HepG2 (cell line): ENCODE results near the gene EGFL8. TPM values are rescaled to one million over a fixed set of nuclear protein-coding genes. Genes with fewer than 3 reads are reported as not detected.

Experiments
- ARID2 ChIP-seq: sonication (generic); formaldehyde crosslinking; IDR thresholded peaks from 2 replicates; pipeline ENCODE4 v1.8.1; 2022; ENCODE audit warnings: mild to moderate bottlenecking, missing genetic modification reagents, borderline replicate concordance
- CHCHD3 ChIP-seq: sonication (generic); formaldehyde crosslinking; IDR thresholded peaks from 2 replicates; pipeline ENCODE4 v1.8.0; 2022; ENCODE audit warnings: mild to moderate bottlenecking, missing genetic modification reagents, moderate library complexity
- RBM22 ChIP-seq: fragments of 200-400 bp; formaldehyde crosslinking; optimal IDR thresholded peaks from 2 replicates; pipeline ENCODE3; 2017; ENCODE audit warnings: mild to moderate bottlenecking, low read length, moderate library complexity
- SOX6 ChIP-seq, 2 experiments: fragments of 450-650 bp in 1 of 2; sonication (generic) in 1 of 2; formaldehyde crosslinking in 1 of 2; IDR thresholded peaks; 2 replicates each; pipeline versions ENCODE4 v1.4.0 to v1.6.1; 2017 to 2020; ENCODE audit warnings: antibody characterized with exemption in 1 of 2, mild to moderate bottlenecking in 1 of 2, missing genetic modification reagents in 1 of 2
- ZBTB38 ChIP-seq: sonication (generic); formaldehyde crosslinking; IDR thresholded peaks from 2 replicates; pipeline ENCODE4 v1.5.1; 2020; ENCODE audit warnings: mild to moderate bottlenecking, missing genetic modification reagents
- ZNF430 ChIP-seq: sonication (generic); formaldehyde crosslinking; IDR thresholded peaks from 2 replicates; pipeline ENCODE4 v1.9.0; 2021; ENCODE audit warnings: mild to moderate bottlenecking, missing genetic modification reagents
- ZNF883 ChIP-seq: sonication (generic); formaldehyde crosslinking; IDR thresholded peaks from 2 replicates; pipeline ENCODE4 v1.5.1; 2020; ENCODE audit warnings: mild to moderate bottlenecking, missing genetic modification reagents; ENCODE audit errors: not compliant biosample characterization
- ZNF891 ChIP-seq: sonication (generic); formaldehyde crosslinking; IDR thresholded peaks from 2 replicates; pipeline ENCODE4 v1.5.0; 2020; ENCODE audit warnings: mild to moderate bottlenecking, missing genetic modification reagents
- polyA plus RNA-seq, 8 experiments: library from polyadenylated mRNA; depleted of rRNA in 3 of 8; stranded (reverse) in 7 of 8; unstranded in 1 of 8; fragments of >200 nt; fragmentation: Illumina TruSeq in 4 of 8; extraction: Trizol in 4 of 8; gene quantifications; 2 replicates each; pipeline versions ENCODE4 v1.2.1 to v1.2.3, GENCODE V29; 2011 to 2016; ENCODE audit warnings: low read depth in 4 of 8, missing spikeins in 1 of 8, mixed read lengths in 1 of 8; ENCODE audit not compliant: insufficient read depth in 1 of 8
- total RNA-seq, 5 experiments: library from RNA; depleted of rRNA; stranded (reverse); fragments of >200 nt; fragmentation: Illumina TruSeq; extraction: Trizol; gene quantifications; 2 replicates each; pipeline ENCODE4 v1.2.3, GENCODE V29; 2016; ENCODE audit warnings: low read depth in 1 of 5
- TF ChIP-seq, protein P1 (sequence below): sonication (generic); formaldehyde crosslinking; IDR thresholded peaks from 2 replicates; pipeline ENCODE4 v1.8.1; 2023; ENCODE audit warnings: mild to moderate bottlenecking, inconsistent platforms, moderate library complexity, missing genetic modification reagents, borderline replicate concordance
- TF ChIP-seq, protein P2 (sequence below): sonication (generic); formaldehyde crosslinking; conservative IDR thresholded peaks from 2 replicates; pipeline ENCODE4 v1.4.0; 2020; ENCODE audit warnings: missing genetic modification reagents

The EGFL8 gene
- total and polyA plus RNA-seq, 2 of the 13 experiments (the other 11 are each of a cell fraction or from before 2014, with no cell fraction given): 10.0 to 11.5 TPM

DNA sequence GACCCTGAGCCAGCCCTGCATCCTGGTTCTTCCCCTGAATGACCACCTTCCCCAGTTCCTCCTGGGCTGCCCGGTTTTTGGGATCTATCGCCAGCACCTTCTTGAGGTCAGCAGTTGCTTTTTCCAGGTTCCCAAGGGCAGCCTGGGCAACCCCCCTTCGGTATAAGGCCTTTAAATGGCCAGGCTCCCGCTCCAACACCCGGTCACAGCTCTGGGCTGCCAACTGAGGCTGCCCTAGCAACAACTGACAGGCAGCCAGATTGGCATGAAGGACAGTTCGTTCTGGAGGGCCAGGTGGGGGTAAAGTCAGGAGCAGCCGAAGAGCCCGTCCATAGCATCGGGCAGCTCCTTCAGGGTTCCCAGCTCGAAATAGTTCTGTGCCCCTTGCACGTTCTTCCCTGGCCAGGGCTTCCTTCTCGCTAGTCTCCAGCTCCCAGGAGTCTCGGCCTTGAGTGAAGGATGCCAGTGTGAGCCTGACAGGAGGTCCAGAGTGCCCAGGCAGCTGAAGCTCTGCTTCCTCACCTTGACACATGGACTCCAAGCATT lies 35.6 kb upstream of the EGFL8 start (continued):
- TF ChIP-seq SOX6 (IDR thresholded peaks at IDR 0.05): no peak
- TF ChIP-seq SOX6 (CRISPR knock-in tag; IDR thresholded peaks at IDR 0.05): no peak
- TF ChIP-seq RBM22: no peak
- TF ChIP-seq ZNF430 (CRISPR knock-in tag): no peak
- TF ChIP-seq, protein P1, sequence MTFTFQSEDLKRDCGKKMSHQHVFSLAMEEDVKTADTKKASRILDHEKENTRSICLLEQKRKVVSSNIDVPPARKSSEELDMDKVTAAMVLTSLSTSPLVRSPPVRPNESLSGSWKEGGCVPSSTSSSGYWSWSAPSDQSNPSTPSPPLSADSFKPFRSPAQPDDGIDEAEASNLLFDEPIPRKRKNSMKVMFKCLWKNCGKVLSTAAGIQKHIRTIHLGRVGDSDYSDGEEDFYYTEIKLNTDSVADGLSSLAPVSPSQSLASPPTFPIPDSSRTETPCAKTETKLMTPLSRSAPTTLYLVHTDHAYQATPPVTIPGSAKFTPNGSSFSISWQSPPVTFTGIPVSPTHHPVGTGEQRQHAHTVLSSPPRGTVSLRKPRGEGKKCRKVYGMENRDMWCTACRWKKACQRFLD (CRISPR knock-in tag): no peak
- peak; percentile 7 for TF ChIP-seq ZNF883 (CRISPR knock-in tag)
- TF ChIP-seq ARID2 (CRISPR knock-in tag): no peak
- TF ChIP-seq ZBTB38 (CRISPR knock-in tag): peak; percentile 76; the same call in 1 of the 2 replicates
- TF ChIP-seq CHCHD3 (CRISPR knock-in tag): no peak
- TF ChIP-seq, protein P2, sequence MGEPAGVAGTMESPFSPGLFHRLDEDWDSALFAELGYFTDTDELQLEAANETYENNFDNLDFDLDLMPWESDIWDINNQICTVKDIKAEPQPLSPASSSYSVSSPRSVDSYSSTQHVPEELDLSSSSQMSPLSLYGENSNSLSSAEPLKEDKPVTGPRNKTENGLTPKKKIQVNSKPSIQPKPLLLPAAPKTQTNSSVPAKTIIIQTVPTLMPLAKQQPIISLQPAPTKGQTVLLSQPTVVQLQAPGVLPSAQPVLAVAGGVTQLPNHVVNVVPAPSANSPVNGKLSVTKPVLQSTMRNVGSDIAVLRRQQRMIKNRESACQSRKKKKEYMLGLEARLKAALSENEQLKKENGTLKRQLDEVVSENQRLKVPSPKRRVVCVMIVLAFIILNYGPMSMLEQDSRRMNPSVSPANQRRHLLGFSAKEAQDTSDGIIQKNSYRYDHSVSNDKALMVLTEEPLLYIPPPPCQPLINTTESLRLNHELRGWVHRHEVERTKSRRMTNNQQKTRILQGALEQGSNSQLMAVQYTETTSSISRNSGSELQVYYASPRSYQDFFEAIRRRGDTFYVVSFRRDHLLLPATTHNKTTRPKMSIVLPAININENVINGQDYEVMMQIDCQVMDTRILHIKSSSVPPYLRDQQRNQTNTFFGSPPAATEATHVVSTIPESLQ (CRISPR knock-in tag): no peak
- TF ChIP-seq ZNF891: peak; percentile 48; the same call in 1 of the 2 replicates
